Activated CD8-positive, alpha-beta memory T cell treated with anti-CD3 and anti-CD28 coated beads for 48 hours (primary cell): ENCODE data around the gene IL1R1.

Experiments
- DNase-seq, 3 experiments: peaks; one replicate each; pipeline ENCODE4 v3.0.0-alpha.2; 2020; ENCODE audit warnings: low read depth in 2 of 3, low spot score in 2 of 3

IL1R1 gene

GRCh38 chr2:102166189-102166845 lies 23.8 kb downstream of the IL1R1 start:
- no peak for DNase-seq

- no peak for DNase-seq
These were observed 25.7 kb downstream of the IL1R1 start for GRCh38 chr2:102168026-102168771.

- DNase-seq: no peak
These were observed 29.4 kb downstream of the IL1R1 start for GRCh38 chr2:102171946-102172345.

- DNase-seq: no peak
These were observed 30.2 kb downstream of the IL1R1 start for GRCh38 chr2:102172745-102173144.

GRCh38 chr2:102176172-102176571 lies 33.6 kb downstream of the IL1R1 start:
- no peak for DNase-seq

- DNase-seq: no peak
These were observed 35.4 kb downstream of the IL1R1 start for GRCh38 chr2:102177814-102178478.

- no peak for DNase-seq
These were observed 36.5 kb downstream of the IL1R1 start for GRCh38 chr2:102179061-102179460.

GRCh38 chr2:102179788-102180686 lies 37.5 kb downstream of the IL1R1 start:
- DNase-seq: no peak

- DNase-seq: no peak
These were observed 38.1 kb downstream of the IL1R1 start for GRCh38 chr2:102180687-102180999.

- no peak for DNase-seq
These were observed 38.8 kb downstream of the IL1R1 start for GRCh38 chr2:102181376-102181775.

GRCh38 chr2:102181919-102182635 lies 39.5 kb downstream of the IL1R1 start:
- DNase-seq: no peak

GRCh38 chr2:102184018-102184417 lies 41.5 kb downstream of the IL1R1 start:
- DNase-seq: no peak

GRCh38 chr2:102184568-102184967 lies 42.0 kb downstream of the IL1R1 start:
- no peak for DNase-seq

- no peak for DNase-seq
These were observed 42.8 kb downstream of the IL1R1 start for GRCh38 chr2:102185347-102185746.

- DNase-seq: no peak
These were observed 44.4 kb downstream of the IL1R1 start, which contains the start of gene IL1RL2 for GRCh38 chr2:102186791-102187495. TSS of gene IL1RL2 (plus strand) at chr2:102187023. CDS start at chr2:102187868, 845 bp downstream.

- peak in 2 of 3 experiments; percentile 13 for DNase-seq
These were observed 45.1 kb downstream of the IL1R1 start for GRCh38 chr2:102187496-102188150.

- no peak for DNase-seq
These were observed 48.0 kb downstream of the IL1R1 start for GRCh38 chr2:102190430-102191107.

GRCh38 chr2:102191501-102191900 lies 49.0 kb downstream of the IL1R1 start:
- DNase-seq: no peak

- DNase-seq: no peak
These were observed 50.5 kb downstream of the IL1R1 start for GRCh38 chr2:102193074-102193473.
